Heart right ventricle (tissue), 16 donors: Measurements from ENCODE around the gene RGS7BP. TPM values are rescaled to one million over a fixed set of nuclear protein-coding genes. Genes with fewer than 3 reads are reported as not detected.

Source experiments
- ATAC-seq, 8 donors: fragments of 200-7000 bp; cut with Tn5 transposase; one replicate each; pipeline ENCODE4 v1.9.1; 2020; ENCODE audit warnings: mild to moderate bottlenecking in 8 of 8, moderate library complexity in 8 of 8, moderate number of reproducible peaks in 1 of 8
- DNase-seq, 2 donors: peaks; one replicate each; pipeline ENCODE4 v3.0.0-alpha.2; 2020
- H3K27ac ChIP-seq, 10 donors: fragments of 200-600 bp; sonication (generic) in 2 of 10; one replicate each; pipeline versions ENCODE4 v1.5.0 to v1.8.0; 2020 to 2022; ENCODE audit warnings: mild to moderate bottlenecking in 3 of 10
- H3K27me3 ChIP-seq, 7 donors: fragments of 200-600 bp; one replicate each; pipeline ENCODE4 v1.8.0; 2021 to 2022; ENCODE audit warnings: mild to moderate bottlenecking in 2 of 7
- H3K36me3 ChIP-seq, 9 donors: fragments of 200-600 bp; sonication (generic) in 1 of 9; one replicate each; pipeline versions ENCODE4 v1.5.0 to v1.8.0; 2020 to 2022; ENCODE audit warnings: mild to moderate bottlenecking in 2 of 9
- H3K4me1 ChIP-seq, 9 donors: fragments of 200-600 bp; sonication (generic) in 1 of 9; one replicate each; pipeline versions ENCODE4 v1.5.0 to v1.8.0; 2020 to 2022; ENCODE audit warnings: mild to moderate bottlenecking in 4 of 9
- H3K4me3 ChIP-seq, 10 donors: fragments of 200-600 bp; sonication (generic) in 2 of 10; one replicate each; pipeline versions ENCODE4 v1.5.0 to v1.8.0; 2020 to 2022; ENCODE audit warnings: mild to moderate bottlenecking in 7 of 10, moderate library complexity in 2 of 10
- H3K9me3 ChIP-seq, 11 donors: fragments of 200-600 bp in 10 of 11; sonication (generic) in 2 of 11; one replicate each; pipeline versions ENCODE4 v1.5.0 to v1.8.0; 2013 to 2022; ENCODE audit warnings: mild to moderate bottlenecking in 2 of 11, control low read depth in 1 of 11, moderate library complexity in 1 of 11
- CTCF ChIP-seq, 9 donors: fragments of 200-600 bp; sonication (generic) in 2 of 9; IDR thresholded peaks; one replicate each; pipeline versions ENCODE4 v1.5.0 to v1.8.0; 2021 to 2022; ENCODE audit warnings: antibody characterized with exemption in 9 of 9, mild to moderate bottlenecking in 5 of 9, moderate library complexity in 1 of 9
- WGBS, 2 donors: extraction: QIAGEN DNeasy Blood & Tissue Kit; methylation state at CpG; one replicate each; pipeline ENCODE4 v1.1.7; 2013; ENCODE audit warnings: inconsistent platforms in 1 of 2; 5-methylcytosine and 5-hydroxymethylcytosine counted together
- intact Hi-C, 10 donors: fragments of 100-400 bp; cut with DNase I; formaldehyde crosslinking; loops; one replicate each; pipeline versions ENCODE4 v1.11.1 to v1.14.2; 2022
- polyA plus RNA-seq, 2 donors: library from polyadenylated mRNA; stranded (reverse); fragments of 200-250 nt; gene quantifications; one replicate each; pipeline ENCODE4 v1.2.3, GENCODE V29; 2013
- total RNA-seq, 10 donors: library from RNA; stranded (reverse); fragmentation: NEBNext Ultra II Directional in 3 of 10; extraction: Animal tissue kit (Norgen Biotek cat#: 25700) in 3 of 10; gene quantifications; one replicate each; pipeline versions ENCODE4 v1.2.1 to v1.2.4, GENCODE V29; 2021 to 2023
- donor health status: Arrhythmogenic right ventricular cardiomyopathy.
- donor health status: ischemic (EF 13 %, LVEDD 7.1; RV severe dilation, severe dysfunction).
- donor health status: healthy with polysubstance abuse.
- donor health status: DM: no; HTN: yes; CAD: no.
- donor health status: DM: no; HTN: no; CAD: no.
- donor health status: ischemic (EF 25% LVEDD 6.9; RV normal size, moderate dysfunction).
- donor health status: ischemic (EF 25% LVEDD 5.7; RV mildly dilated, moderate dysfunction).
- donor health status: healthy.
- donor health status: DM: yes; HTN: yes; CAD: no.
- donor health status: Ischemic cardiomyopathy.
- donor health status: ischemic (EF 35%, LVEDD 5.7; RV mildly dilated, moderate dysfunction).
- donor health status: nonischemic (EF 11% LVEDD 7.7; RV severe dilation, severe dysfunction).
- donor health status: DM: yes; HTN: yes; CAD: no.
- donor health status: PGD.
- donor health status: ischemic (EF 29% LVEDD 5.4; RV normal size, mild dysfunction).
- donor health status: nonischemic (EF 23%, LVEDD 6.1; RV moderate dilation, normal function).

The RGS7BP gene
- total and polyA plus RNA-seq, 12 donors, result 0.07 to 3.1 (median 1.5) TPM

GRCh38 chr5:64594601-64595000, 88.8 kb downstream of the RGS7BP start:
- Histone ChIP-seq H3K27me3 (no peaks in the 10 kb centered on the region), H3K27ac (no peak overlapping the region), H3K9me3 (no peaks in the 10 kb centered on the region), H3K4me3 (no peak overlapping the region), H3K4me1 (peaks cover 0 to 14% (median 5%) of the 10 kb centered on the region in 9 donors), H3K36me3 (no peaks in the 10 kb centered on the region)
- ATAC-seq, result peak in 2 of 8 donors; percentile 11 to 16
- intact Hi-C loops, result loop anchor here in 3 of 10 donors (10.0 kb wide), 2 partner anchors 90 to 250 kb away; partner anchors contain the start of gene RGS7BP (in 2 of the 3)
- WGBS, 2 donors, result 53 to 58% methylated on average over 4 of the region's 4 CpGs
- no peak for DNase-seq
- no peak for TF ChIP-seq CTCF (IDR thresholded peaks at IDR 0.05)

DNA sequence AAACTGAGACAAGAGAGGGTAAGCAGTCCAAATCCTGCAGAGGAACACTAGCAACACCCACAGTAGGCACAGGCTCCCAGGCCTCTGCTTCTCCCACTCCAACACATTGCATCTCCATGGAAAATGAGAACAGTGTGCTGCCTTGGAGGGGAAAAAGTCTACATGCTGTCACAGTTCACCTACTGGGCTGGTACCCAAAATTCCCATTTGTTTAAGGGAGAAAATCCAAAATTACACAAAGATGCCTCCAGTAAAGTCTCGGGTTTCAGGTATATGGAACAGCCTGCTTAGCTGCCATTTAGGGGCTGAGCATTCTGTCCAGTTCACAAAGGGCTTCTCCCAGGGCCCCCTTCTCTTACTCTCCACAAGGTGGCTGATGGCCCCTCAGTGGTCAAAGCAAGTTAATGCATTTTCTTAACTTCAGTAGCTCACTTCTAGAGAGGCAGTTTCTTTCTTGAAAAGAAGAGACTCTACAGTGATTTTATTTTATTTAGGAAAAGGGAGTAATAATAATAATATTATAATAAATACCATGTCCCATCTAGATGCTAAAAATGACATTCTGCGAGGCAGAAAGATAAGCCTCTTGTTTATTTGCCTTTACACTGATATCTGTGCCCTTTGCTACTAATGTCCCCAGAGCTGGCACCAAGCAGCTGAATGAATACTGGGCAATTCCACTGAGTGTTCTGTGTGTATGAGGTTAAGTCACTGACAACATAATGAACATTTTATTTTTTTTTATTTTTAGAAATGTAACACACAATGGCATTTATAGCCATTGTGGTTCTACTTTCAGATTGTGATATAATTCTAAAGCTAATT, 89.4 kb downstream of the RGS7BP start:
- DNase-seq (no peak), ATAC-seq (peak in 5 of 8 donors; percentile 23 to 77 (median 44))
- H3K4me1 ChIP-seq, result peaks cover 0 to 14% (median 5%) of the 10 kb centered on the region in 9 donors
- TF ChIP-seq CTCF (IDR thresholded peaks at IDR 0.05), result peak in 8 of 9 donors; percentile 8 to 58 (median 36)
- H3K27ac ChIP-seq, result no peak overlapping the region
- H3K9me3 ChIP-seq, result no peaks in the 10 kb centered on the region
- H3K36me3 ChIP-seq, result no peaks in the 10 kb centered on the region
- H3K4me3 ChIP-seq, result no peak overlapping the region
- intact Hi-C loops, result loop anchor here in 3 of 10 donors (10.0 kb wide), 2 partner anchors 90 to 250 kb away; partner anchors contain the start of gene RGS7BP (in 2 of the 3)
- 55 to 63% methylated on average over 2 of the region's 2 CpGs for WGBS, 2 donors
- H3K27me3 ChIP-seq, result no peaks in the 10 kb centered on the region

GRCh38 chr5:64599226-64599625, 93.4 kb downstream of the RGS7BP start:
- no peak for DNase-seq
- H3K4me1 ChIP-seq, result peaks cover 0 to 14% (median 5%) of the 10 kb centered on the region in 9 donors
- no peaks in the 10 kb centered on the region for H3K9me3 ChIP-seq
- no peaks in the 10 kb centered on the region for H3K36me3 ChIP-seq
- no peak for ATAC-seq
- intact Hi-C loops, result loop anchor here in 3 of 10 donors (10.0 kb wide), 2 partner anchors 94 to 254 kb away; partner anchors contain the start of gene RGS7BP (in 2 of the 3)
- no peak overlapping the region for H3K4me3 ChIP-seq
- H3K27ac ChIP-seq, result no peak overlapping the region
- H3K27me3 ChIP-seq, result no peaks in the 10 kb centered on the region
- no peak for TF ChIP-seq CTCF (IDR thresholded peaks at IDR 0.05)

DNA sequence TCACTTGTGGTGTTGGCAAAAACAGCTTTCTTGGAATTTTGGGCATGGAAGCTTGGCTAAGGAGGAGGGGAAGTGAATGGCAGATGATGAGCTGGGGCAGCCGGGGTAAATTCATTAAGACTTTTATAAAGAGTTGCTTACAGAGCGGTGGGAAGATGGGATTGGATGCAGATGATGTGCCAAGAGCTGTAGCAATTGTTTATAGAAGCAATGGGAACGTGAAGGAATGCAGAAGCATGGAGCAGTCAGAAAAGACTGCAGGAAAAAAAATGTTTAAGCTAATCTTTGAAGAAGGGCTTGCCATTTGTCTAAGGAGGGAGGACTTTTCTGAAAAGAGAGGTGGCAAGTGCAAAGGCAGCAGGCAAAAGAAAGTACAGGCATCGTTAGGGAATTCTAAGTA, 97.9 kb downstream of the RGS7BP start:
- no peak overlapping the region for H3K4me3 ChIP-seq
- intact Hi-C loops, result loop anchor here in 3 of 10 donors (5.0 to 10.0 kb wide), 3 partner anchors 376 to 461 kb away; no protein-coding TSS in a partner anchor
- 64 to 71% methylated on average over 4 of the region's 4 CpGs for WGBS, 2 donors
- no peak overlapping the region for H3K27ac ChIP-seq
- no peaks in the 10 kb centered on the region for H3K9me3 ChIP-seq
- ATAC-seq, result no peak
- no peaks in the 10 kb centered on the region for H3K27me3 ChIP-seq
- no peaks in the 10 kb centered on the region for H3K4me1 ChIP-seq
- no peak for DNase-seq
- no peak for TF ChIP-seq CTCF (IDR thresholded peaks at IDR 0.05)
- H3K36me3 ChIP-seq, result no peaks in the 10 kb centered on the region
